Ramos (cell line): ENCODE results near the gene SHMT1.

Source experiments
- in situ Hi-C: fragments of 300-500 bp; cut with MboI; formaldehyde crosslinking; loops from one replicate; pipeline ENCODE4 v1.14.3; 2022; ENCODE audit warnings: low sequenced_read_pairs; ENCODE audit not compliant: unreplicated experiment

The SHMT1 gene

DNA sequence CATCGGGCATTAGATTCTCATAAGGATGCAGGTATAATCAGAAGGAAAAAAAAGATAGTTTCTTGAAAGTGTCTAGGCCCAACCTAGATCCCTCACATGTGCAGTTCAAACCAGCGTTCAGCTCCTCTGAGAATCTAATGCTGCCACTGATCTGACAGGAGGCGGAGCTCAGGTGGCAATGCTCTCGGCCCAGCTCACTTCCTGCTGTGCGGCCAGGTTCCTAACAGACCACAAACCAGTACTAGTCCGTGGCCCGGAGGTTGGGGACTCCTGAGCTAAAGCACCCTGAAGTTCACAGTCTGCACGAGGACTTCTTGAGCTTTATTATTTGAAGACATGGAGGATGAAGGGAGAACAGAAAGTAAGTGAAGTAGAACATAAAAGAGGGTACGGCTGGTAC is 31.5 kb downstream of the SHMT1 start:
- in situ Hi-C loops: no loop called here

DNA sequence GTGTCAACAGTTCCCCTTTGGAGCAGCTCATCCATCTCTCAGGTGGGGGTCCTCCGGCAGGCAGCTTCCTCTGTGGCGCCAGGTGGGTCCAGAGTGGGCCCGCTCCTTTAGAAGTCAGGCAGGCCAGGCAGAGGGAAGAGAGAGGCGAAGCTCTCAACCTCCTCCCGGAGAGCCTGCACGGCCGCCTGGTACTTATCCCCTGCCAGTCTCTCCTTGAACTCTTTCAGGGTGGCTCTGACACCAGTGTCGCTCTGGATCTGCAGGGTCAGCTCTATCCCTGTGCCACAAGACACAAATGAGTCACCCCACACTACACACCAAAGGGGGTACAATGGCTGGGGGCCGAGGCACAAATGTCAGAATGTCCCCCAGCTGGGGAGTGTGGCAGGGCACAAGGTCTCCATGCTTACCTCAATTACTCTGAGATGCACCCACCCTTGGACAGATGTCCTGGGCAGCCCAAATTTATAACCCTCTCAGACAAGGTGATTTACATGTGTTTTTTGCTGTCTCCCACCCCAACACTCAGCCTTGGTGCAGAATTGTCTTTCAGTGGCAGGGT is 34.6 kb downstream of the SHMT1 start:
- in situ Hi-C loops: no loop called here

DNA sequence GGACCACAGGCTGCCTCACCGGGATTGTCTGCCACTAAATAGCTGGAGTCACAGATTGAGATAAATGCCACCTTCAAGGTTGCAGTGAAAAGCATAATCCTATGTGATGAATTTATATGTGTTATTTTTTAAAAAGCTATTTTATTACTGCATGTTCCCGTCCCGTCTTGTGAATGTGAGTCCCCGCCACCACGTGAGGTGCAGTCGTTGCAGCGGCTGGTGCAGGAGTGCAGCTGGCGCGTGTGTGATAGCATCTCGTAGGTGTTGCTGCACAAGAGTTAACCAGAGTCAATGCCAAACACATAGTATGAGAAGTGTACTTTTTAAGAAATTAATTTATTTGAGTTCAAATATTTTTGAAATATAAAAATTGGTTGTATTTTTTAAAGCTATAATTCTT is 35.8 kb downstream of the SHMT1 start:
- in situ Hi-C loops: no loop called here

DNA sequence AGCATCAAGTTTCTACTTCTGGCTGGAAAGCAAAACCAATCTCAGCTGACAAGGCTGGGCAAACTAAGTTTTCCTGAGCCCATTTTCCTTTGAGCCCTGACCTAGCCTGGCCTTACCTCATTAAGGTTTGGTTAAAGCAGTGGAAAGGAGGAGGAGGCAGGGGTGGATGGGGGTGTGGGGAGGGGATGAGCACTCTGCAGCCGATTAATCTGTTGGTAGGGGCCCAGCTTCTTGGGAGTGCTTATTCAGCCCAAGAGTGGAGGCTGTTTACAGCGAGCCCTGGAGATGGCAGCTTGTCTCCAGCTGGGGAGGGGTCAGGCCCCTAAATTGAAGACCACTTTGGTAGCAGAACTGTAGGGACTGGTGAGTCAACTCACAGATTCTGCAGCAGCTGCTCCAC is 36.3 kb downstream of the SHMT1 start:
- in situ Hi-C loops: no loop called here

DNA sequence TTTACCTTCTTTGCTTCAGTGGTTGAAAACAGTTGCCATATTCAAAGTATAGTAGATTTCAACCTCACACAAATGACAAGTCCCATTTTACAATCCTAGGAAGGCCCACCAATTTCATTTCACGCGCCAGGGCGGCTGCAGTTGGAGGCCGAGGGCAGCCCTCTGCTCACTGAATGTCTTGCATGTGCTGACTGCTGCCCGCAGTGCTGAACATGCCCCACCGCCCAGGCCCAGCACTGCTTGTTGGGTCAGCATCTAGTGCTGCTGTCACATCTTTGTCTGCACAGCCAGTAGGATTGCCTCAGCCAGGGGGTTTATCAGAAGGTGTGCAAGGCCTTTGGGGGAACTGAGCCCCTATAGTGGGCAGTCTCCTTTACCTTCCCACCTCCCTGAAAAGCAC is 36.8 kb downstream of the SHMT1 start:
- in situ Hi-C loops: no loop called here

DNA sequence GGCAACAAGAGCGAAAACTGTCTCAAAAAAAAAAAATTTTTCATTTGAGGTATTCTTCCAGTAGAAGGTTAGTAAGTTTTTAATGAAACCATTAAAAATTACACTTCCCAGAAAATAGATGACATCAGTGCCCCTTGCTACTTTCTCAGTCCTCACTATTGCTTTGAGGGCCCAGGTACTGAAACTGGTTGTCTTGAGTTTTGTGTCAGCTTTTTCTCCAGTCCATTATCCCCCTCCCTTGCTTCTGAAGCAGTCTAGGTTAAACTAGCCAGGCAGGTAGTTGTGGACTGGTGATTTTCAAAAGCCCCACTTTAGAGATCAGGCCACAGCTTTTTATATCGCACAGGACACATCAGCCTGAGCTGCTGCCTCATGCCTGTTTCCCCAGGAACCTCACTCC is 37.3 kb downstream of the SHMT1 start:
- in situ Hi-C loops: no loop called here

DNA sequence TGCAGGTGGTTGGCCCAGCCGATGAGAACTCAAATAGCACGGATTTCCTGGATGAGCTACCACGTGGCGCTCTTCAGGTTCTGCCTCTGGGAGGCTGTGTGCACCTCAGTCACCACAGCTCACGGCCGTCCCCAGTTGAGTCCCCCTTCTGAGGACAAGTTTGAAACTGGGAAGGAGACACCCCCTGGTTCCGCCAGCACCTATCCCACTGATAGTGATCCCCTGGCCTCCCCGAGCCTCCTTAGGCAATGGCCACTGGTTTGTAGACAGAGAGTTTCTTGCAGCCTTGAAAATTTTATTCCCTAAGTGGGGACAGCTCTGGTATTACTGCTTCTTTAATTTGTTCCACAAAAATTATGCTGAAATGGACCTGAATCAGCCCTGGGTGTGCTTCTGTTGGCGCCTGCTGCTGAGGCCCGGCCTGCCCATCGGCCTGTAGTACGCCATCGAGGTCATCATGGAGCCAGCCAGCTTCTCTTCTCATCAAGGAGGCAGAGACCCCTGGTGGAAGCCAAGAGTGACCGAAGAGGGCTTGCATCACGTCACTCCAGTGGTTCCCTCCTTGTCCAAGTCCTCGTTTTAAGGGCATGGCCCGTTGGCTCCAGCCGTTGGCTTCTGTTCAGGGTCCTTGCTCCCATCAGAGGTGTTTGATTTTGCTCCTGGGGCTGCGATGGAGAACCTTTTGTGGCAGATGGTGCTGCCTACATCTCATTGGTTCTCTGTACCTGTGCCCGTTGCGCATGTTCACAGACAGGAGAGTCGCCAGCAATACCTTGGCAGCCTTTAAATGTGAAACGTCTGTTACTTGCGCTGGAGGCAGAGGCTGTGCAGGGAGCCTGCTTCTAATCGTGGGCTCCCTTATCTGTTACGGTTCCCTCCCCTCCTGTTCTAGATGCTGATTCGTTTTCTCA is 39.0 kb downstream of the SHMT1 start:
- in situ Hi-C loops: no loop called here

DNA sequence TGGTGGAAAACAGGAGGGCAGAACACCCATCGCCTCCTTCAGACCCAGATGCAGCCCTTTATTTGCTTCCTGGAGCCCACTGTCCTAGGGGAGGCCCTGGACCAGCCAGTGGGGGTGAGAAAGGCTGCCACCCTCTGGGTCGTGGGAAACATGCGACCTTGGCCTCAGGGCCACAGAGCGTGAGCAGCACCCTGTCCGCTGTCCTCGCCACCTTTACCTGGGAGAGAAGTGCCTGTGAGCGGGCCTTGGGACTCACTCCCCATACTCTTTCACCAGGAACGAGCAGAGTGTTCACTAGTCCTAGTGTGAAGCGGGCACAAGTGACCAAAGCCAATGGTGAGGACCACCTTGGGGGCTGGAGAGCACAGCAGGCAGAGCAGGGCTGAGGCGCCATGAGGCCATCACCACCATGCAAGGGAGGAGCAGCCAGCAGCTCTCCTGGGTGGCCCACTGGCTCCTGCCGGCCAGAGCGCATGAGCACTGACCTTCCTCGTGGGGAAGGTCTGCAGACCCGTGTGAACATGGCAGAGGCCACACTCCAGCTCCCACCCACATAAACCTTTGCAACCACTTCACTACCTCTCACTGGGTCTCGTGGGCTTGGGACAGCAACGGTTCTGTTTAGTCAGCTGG is 39.7 kb downstream of the SHMT1 start:
- in situ Hi-C loops: no loop called here

DNA sequence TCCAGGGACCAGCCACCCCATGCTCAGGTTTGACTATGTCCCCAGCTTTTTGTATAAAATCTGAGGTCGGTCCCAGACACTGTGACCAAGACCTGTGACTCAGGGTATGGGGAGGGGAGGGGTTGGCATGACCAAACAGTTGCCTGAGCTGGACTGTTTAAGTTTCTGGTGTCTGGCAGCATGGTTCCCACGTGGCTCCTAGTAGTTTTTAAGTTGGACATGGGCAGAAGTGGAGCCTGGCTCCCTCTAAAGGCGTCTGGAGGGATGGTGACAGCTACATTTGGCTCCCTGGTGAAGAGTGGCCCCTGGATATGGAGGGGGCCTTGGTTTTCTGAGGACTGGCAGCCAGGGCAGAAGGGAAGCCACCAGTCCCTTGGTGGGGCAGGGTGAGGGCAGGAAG is 40.3 kb downstream of the SHMT1 start:
- in situ Hi-C loops: no loop called here

DNA sequence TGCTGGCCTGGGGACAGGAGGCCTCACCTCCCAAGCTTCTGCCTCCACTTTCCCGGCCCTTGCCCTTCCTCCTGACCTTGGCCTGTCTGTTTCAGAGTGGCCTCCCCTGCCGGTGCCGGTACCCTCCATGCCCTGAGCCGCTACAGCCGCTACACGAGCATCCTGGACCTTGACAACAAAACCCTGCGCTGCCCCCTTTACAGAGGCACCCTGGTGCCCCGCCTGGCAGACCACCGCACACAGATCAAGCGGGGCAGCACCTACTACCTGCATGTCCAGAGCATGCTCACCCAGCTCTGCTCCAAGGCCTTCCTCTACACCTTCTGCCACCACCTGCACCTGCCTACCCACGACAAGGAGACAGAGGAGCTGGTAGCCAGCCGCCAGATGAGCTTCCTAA is 40.8 kb downstream of the SHMT1 start:
- in situ Hi-C loops: no loop called here

DNA sequence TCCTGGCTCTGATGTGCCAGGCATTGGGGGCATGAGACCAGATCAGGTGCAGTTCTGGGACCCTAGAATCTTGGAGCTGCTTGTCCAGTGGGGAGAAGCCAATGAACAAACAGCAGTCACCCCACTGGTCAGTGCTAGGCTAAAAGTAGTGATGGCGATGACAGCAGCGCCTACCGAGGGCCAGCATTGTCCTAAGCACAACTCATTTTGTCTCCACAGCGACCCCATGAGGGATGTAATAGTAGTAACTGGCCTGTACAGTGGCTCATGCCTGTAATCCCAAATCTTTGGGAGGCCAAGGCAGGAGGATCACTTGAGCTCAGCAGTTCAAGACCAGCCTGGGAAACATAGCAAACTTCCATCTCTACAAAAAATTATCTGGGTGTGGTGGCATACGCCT is 42.0 kb downstream of the SHMT1 start:
- in situ Hi-C loops: no loop called here

DNA sequence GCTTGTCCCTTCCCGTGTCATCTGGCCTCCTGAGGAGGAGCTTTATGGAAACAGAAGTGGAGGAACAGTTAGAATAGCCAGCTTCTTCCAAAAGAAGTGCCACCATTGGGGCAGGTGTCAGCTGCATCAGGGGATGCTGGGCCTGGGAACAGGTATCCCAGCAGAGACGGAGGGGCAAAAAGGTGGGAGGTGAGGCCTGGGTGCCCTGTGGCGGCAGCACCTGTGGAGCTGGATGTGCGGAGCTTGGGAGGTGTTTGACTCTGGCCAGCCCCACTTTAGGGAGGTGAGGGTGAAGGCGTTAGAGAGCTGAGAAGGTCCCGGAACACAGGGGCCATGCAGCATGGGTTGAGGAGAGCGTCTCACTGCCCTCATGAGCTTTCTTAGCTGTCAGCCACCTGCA is 43.0 kb downstream of the SHMT1 start:
- in situ Hi-C loops: no loop called here

DNA sequence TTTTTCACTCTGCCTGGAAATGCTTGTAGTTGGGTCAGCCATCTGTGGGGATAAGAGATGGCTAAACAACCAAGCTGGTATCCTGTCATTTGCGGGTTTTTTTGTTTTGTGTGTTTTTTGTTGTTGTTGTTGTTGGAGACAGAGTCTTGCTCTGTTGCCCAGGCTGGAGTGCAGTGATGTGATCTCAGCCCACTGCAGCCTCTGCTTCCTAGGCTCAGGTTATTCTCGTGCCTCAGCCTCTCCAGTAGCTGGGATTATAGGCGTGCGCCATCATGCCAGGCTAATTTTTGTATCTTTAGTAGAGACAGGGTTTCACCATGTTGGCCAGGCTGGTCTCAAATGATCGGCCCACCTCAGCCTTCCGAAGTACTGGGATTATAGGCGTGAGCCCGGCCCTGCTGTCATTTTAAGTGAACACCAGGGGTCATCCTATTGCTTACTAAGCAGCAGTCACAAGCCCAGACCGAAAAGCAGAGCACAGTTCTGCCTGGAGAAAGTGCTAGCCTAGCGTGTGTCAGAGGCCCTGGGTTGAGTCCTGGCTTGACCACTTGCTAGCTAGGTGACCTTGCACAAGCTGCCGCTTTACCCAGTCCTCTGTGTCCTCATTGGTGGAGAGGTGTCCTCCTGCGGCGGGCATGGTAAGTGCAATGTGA is 43.6 kb downstream of the SHMT1 start:
- in situ Hi-C loops: no loop called here

DNA sequence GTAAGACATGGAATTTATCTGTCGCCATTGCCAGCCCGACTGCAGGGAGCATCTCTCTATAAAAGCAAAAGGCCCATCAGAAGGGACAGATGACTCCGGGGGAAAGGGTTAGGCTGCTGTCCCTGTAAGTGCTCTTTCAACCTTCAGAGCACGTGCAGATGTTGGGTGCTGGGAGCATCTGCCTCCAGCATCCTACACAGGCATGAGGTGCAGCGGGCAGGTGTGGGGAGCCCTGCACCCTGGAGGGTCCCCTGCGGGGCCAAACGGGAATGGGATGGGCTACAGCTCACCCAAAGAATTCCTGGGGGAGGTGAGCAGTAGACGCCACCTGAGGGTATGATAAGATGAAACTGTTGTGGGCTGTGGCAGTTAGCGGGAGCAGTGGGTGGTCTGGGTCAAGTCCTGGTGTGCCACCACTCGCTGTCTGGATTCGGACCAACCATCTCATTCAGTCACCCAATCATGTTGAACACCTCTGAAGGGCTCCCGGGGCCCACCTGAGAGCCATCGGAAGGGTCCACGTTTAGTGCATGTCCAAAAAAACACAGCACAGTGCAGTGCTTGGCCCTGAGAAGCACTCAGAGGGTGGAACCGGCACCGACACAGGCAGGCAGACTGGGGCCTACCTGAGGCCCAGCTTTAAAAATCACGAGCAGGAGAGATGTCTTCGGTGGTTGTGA is 44.4 kb downstream of the SHMT1 start:
- in situ Hi-C loops: no loop called here

DNA sequence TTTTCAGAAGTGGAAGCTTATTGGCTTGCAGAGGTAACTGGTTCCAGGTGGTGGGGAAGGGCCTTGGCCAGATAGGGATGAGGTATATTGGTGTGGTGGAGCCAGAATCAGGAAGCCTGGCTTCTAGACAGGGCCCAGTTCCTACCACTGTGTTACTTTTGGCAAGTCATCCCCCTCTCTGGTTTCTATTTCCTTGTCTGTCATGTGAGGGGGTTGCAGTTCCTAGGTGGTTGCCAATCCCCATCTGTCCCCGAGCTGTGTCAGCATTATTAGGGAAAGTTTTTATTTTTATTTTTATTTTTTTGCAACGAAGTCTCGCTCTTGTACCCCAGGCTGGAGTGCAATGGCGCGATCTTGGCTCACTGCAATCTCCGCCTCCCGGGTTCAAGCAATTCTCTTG is 45.2 kb downstream of the SHMT1 start:
- in situ Hi-C loops: no loop called here

DNA sequence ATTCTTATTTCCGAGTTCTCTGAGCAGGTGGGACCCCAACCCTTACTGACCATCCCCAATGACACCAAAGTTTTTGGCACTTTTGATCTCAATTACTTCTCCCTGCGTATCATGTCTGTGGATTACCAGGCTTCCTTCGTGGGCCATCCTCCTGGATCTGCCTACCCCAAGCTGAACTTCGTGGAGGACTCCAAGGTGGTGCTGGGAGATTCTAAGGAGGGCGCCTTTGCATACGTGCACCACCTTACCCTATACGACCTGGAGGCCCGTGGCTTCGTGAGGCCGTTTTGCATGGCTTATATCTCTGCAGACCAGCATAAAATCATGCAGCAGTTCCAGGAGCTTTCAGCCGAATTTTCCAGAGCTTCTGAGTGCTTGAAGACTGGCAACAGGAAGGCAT is 47.4 kb downstream of the SHMT1 start:
- in situ Hi-C loops: no loop called here

DNA sequence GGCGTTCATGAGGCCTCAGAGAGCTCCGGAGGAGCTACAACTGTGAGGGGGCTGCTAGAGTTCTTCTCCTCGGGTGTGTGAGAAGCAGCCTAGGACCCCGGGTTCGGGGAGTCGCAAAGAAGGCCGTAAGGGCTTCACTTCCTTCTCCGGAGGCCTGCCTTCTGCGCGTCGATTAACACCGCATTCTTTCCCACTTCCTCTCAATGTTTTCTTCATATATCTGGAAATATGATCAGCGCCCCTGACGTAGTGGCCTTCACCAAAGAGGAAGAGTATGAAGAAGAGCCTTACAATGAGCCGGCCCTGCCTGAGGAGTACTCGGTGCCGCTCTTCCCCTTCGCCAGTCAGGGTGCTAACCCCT is 47.8 kb downstream of the SHMT1 start:
- in situ Hi-C loops: no loop called here

DNA sequence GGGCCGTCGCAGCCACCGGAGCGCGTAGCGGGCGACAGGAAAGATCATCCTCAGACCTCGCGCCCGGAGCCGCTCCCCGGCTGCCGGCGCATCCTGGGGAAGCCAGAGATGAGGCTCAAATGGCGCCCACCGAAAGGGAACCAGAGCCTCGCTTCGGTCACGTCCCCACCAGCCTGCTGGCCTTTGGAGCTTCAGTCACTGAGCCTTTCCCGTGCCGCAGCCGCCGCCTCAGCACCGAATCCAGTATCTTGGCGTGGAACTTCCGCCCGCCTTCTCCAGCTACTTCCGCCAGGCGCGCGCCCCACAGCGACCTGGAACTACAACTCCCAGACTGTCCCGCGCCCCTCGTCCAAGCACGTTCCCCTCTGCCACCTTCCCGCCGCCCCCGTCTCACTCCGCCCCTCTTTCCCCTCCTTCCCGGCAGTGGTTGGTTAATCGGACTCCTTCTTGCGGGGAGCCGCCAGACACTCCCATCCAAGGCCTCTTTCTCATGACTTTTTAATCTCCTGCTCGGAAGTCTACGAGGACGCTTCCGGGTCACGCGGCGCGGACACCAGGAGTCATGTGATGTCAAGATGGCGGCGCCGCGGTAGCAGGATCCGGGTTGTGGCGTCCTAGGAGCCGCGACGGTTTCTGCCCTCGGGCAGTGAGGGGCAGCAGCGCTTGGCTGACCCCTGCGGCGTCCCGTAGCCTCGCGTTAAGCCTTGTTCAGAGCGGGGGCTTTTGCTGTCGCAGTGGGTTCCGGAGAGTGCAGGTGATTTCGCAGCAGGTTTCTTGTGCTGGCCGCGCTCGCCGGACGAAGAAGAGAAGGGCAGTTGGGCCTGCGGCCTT is 48.4 kb downstream of the SHMT1 start, which contains the start of the genes SMCR8 and TOP3A:
TSS of gene SMCR8 (plus strand) at position 563 of the 831 bp plus-strand sequence. CDS start 497 bp downstream, outside the sequence.
TSS of gene TOP3A (minus strand) at position 264 of the 831 bp plus-strand sequence. CDS start at position 48, 216 bp downstream.
- in situ Hi-C loops: no loop called here

DNA sequence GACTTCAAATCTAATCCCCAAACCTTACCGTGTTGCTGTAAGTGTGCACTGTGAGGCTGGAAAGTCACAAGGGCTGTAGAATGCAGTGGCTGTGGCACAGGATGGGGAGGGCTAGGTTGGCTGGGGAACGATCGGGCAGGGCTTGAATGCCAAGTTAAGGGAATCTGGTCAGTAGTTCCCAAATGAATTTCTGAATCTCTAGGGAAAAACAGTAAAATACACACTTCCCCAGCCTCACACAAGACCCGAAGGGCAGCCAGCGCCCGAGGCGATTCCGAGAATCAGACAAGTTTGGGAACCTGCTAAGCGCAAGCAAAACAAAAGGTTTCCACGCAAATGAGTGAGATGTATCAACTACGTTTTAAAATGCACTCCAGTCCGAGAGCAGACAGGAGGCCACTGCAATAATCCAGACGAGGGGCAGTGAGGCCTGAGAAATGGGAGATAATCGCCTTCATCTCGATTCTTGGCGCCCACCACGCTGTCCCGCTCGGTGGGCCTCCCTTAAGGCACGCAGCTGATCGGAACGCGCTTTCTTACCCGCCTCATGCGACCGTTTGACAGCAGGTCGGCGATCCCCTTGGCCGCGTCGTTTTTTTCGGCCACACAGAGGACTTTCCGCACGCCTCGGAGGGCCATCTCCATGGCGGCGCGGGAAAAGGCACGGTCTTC is 49.2 kb downstream of the SHMT1 start:
- in situ Hi-C loops: no loop called here
